ENCODE measurements around the gene ANKRD6.

ANKRD6 gene

DNA sequence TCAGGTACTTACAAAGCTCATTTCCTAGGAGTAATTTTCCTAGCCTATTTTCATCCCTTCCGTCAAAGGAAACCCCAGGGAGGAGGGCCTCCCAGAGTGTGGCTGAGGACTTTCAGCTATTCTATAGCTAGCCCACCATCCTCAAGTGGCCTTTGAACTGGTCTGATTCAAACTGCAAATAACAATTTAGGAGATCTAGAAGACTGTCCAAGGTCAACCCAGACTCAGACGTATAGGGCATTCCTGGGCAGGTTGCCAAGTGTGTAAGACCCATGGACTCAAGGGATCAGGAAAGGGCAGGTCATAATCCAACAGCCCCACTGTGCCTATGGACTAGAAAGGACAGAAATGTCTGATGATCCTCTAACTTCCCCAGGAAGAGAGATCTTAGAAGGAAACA, 18.7 kb upstream of the ANKRD6 start:
- no peak for DNase-seq

DNA sequence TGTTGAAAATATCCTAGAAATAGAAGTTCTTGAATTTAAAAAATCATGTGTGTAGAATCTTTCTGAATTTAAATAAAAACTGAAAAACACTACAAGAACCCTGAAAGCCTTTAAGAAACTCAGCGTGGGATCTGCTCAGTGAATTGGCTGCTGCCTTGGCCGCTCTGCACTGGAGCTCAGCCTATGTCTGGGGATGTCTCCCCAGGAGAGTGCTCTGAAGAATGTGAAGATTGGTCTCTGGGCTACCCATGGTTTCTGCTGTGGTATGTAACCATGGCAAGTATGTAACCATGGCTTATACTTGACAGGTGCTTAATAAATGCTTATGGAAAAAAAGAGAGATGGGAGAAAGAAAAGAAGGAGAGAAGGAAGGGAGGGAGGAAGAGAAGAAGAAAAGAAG, 17.8 kb upstream of the ANKRD6 start:
- no peak for DNase-seq

DNA sequence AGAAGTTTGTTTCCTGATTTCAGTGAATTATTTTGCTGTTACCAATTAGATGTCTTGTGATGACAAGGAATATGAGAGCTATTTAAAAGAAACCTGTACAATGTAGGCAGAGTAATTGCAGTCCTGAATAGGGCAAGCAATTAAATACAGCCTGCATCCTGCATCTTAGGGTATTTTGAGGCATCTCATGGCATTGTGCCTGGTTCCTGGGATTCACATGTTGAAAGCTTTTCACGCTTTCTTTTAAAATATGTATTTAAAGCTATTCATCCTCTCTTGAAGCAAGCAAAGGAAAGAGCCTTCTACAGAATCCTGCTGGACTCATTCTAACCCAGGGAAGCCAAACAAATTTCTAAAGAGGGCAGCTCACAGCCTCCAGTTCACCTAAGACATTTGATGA, 16.2 kb upstream of the ANKRD6 start:
- DNase-seq = no peak

DNA sequence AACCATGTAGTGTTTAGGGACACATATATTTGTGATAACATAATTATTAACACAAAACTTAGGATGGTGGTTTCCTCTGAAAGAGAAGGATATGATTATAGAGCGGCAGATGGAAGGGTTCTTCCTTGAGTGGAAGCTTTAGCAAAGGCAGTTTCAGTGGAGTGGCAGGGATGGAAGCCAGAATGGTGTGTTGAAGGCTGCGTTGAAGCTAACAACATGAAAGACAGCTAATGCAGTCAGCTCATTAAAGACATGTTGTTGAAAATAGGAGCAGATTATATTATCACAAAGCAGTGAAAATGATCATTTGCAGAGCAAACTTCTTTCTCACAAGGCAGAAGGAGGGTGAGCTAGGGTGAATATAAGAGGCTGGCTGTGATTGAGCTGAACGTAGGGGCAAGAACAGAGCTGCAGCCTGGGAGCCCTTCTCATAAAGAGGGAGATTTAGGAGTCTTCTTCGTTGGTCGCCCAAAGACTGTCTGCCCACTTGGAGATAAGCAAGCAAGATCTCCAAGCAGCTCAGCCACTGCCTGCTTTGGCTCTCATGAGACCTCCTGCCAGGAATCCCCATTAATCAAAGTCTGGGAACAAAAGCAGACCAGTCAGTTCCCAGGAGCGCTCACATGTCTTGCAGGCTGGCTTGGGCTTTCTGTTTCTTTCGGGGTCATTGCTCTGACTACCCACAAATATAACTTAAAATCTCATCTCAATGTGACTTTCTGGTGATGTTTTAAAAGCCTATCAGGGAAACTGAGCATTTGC, 2.6 kb upstream of the ANKRD6 start:
- no peak for DNase-seq

DNA sequence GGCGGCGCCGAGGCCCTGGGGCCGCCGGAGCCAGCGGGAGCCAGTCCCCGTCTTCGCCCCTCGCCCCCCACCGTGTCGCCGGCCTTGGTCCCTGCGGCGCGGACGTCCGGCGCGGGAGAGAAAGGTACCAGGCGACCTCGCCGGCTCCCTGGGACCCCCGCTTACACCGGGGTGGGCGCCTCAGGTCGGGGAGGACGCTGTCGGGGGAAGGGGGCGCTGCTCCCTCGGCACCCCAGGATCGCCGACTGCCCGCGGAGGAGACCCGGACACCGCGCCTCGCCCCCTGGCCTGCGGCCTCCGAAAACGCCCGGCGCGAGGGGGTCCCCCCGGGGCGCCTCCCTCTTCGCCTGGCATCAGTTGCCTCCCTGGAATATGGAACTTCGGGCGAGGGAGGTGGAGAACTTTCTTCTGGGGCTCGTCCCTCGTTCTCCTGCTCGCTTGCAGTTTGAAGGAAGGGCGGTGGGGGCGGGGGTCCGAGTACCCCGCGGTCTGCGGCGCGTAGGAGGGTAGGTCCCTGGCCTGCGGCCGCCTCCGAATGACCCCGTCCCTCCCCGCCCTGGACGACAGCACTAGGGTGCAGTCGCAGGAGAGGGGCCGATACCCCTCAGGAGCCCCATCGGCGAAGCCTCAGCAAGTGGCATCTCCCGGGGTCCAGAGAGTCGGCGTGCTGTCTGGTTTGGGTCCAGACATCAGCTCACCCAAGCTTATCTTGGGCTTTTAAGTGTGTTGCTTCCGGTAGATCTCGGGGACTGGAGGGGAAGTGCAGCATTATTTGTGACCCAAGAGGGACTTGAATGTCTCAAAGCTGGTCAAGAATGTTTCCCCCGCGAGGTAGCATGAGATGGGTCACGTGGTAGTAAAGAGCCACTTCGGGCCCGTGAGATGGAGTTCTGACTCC, 549 bp downstream of the ANKRD6 start:
- DNase-seq = peak; percentile 8

DNA sequence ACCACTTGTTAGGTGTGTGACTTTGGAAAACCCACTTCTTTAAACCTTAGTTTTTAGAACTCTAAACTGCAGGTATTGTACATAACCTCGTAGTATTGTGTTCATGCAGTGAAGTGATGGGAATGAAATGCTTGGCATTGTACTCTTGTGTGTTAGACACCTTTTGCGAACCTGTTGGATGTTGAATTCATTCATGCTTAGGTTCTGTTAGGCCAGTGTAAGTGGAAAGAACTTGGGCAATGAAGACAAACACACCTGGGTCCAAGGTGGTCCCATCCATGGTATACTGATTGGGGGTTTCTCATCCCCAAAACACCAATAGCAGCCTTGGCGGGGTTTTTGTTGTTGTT, 1.2 kb downstream of the ANKRD6 start:
- no peak for DNase-seq

DNA sequence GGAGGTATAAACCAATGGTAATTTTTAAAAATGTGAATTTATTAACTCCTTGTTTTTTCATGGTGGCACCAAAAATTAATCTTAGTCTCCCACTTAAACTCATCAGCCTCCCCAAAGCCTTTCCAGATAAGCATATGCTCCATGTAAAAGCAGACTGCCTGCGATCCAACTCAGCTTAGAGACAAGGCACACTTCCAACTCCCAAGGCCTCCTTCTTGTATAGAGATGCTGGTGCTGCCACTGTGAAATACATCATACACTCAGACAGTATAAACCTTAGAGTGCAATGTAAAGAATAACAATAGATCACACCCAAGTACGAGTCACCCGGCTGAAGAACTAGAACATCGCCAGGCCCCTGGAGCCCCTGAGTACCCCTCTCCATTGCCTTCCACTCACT, 2.0 kb downstream of the ANKRD6 start:
- no peak for DNase-seq

DNA sequence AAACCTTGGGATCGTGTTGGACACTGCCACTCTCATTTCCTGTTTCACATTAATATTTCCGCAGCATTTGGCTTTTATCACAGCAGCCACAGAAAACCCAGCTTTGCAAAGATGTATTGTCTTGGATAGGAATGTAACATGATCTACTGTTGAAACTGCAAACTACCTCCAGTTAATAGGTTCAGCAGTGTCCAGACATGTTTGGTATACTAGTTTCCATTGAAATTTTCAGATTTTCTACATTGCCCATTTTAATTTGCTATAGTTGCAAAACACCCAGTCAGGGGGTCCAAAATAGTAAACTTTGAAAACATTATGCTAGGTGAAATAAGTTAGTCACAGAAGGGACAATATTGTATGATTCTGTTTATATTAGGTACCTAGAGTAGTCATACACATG, 3.3 kb downstream of the ANKRD6 start:
- no peak for DNase-seq

DNA sequence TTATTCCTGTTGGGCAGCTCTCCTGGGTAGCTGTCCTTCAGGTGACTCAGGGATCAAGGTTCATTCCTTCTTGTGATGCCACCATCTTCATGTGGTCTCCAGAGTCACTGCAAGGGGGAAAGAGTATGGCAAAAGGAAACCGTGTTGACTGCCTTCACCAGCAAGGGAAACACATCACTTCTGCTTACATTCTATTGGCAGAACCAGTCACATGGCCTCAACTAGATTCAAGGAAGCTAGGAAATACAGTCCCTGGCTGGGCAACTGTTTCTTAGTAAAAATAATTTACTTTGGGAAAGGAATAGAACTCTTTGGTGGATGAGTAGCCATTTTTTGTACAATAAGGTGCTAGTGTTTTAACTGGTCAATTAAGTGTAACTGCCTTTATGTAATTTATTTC, 5.3 kb downstream of the ANKRD6 start:
- DNase-seq = no peak

DNA sequence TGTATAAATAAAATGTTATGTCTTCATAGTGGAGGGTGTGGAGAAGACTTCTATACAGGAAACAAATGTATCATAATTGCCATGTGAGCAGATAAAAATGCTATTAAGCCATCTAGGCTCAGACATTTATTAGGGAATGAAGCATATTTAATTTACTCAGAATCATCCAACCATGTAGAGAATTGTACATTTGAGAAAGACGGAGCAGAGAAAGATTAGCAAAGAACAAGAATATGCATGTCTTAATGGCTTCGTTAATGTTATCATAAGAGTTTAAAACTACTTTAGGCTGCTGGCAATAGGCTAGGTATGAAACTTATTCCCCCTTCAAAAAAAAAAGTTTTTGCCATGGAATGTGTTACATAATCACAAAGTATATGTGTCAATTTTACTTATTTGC, 6.1 kb downstream of the ANKRD6 start:
- no peak for DNase-seq

DNA sequence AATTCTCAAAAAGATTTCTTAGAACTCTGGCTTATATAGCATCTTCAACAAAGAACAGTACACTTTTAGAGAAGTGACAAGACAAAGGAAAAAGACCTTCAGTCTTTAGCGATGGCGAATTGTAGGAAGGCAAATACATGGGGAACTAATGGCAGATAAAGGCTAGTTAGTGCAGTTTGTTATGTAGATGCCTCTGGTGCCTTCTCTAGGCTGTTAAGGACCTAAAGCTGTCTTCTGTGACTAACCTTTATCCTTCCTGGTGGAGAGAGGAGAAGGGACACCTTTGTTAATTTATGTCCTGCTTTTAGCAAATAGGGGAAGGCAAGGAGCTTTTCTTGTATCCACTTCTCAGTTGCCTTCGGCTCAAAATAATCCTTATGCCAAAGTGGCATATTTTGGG, 7.2 kb downstream of the ANKRD6 start:
- no peak for DNase-seq

DNA sequence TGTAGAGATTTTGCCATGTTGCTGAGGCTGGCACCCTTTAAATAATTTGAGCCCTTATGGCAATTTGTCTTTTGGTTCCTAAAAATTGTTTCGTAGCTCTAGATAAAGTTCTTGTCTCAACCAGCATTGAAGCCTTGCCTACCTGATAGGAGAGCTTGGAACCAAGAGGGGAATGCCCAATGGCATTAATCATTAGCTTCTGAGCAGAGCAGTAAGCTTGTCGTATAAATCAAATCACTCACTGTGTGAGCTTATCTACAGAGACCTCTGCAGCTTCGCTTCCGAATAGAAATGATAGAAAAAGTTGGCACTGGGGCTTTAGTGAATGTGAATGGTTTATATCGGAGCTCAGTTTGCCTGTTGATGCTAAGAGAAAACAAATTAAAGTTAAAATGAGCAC, 10.7 kb downstream of the ANKRD6 start:
- DNase-seq = no peak

DNA sequence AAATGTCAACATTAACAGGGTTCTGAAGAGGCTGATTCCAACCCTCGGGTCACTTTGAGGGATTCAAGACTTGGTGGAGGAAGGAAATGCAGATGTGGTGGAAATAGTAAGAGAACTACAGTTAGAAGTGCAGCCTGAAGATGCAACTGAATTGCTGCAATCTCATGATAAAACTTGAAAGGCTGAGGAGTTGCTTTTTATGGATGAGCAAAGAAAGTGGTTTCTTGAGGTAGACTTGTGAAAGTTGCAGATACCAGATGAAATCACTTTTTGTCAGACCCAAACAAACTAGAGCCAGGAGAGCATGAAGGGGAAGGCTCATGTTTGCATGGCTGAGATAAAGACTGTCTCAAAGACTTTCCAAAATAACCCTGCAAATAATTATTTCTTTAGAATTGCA, 16.2 kb downstream of the ANKRD6 start:
- no peak for DNase-seq

DNA sequence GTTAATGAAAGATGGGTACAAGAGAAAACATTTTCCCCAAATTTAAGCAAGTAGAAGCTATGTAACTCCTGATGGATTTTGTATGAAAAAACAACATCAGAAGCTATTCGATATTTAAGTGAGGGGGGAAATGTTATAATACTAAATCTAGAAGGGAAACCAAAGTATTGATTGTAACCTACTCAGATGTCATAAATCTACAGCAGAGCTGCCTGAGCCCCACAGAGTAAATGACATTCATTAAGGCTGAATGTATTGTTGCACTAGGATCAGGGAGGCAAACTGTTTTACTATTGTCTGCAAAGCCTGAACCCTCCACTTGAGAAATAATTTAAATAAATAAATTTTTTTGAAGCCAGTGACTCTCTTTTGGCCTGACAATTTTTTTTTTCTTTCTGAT, 19.3 kb downstream of the ANKRD6 start:
- no peak for DNase-seq

DNA sequence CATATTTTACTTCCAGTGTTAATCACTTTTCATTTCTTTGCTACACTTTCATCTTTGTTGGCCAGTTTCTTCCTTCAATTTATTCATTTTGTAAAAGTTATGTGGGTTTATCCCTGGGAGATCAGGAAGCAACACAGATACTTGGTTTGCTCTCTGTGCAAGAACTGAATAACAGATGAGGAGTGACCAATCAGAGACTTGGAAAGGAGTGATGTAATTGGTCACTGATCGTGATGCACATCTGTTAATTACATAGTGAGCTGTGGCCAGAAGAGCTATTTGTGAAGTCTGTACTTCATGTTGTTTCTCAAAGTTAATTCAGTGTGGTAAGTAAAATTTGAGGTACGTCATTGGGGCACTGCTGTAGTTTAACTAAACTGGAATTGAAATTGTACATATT, 21.3 kb downstream of the ANKRD6 start:
- DNase-seq = no peak

DNA sequence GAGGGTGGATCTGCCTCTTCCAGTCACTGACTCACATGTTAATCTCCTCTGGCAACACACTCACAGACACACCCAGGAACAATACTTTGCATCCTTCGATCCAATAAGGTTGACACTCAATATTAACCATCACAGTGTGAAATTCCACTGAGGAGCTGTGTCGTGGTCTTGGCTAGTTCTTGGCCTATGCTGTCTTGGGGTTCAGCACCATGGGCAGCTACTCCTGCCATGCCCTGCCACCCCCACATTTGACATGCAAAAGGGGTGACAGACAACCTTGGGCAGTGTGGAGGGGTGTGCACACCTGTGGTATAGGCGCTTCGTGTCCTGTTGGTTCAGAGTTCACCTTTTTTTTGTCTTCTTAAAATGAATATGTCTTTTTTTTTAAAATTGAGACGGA, 25.8 kb downstream of the ANKRD6 start:
- no peak for DNase-seq

DNA sequence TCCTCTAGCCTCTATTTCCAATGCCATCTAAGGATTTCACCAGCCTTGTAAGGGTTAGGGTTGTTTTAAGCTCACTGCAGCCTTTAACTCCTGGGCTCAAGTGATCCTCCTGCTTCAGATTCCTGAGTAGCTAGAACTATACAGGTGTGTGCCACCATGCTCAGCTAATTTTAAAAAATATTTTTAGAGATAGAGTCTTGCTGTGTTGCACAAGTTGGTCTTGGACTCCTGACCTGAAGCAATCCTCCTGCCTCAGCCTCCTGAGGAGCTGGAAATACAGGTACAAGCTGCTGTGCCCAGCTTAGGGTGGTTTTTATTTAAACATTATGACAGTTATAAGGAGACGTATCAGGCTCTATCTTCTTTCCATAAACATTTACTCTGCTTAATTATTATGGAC, 26.5 kb downstream of the ANKRD6 start:
- no peak for DNase-seq

DNA sequence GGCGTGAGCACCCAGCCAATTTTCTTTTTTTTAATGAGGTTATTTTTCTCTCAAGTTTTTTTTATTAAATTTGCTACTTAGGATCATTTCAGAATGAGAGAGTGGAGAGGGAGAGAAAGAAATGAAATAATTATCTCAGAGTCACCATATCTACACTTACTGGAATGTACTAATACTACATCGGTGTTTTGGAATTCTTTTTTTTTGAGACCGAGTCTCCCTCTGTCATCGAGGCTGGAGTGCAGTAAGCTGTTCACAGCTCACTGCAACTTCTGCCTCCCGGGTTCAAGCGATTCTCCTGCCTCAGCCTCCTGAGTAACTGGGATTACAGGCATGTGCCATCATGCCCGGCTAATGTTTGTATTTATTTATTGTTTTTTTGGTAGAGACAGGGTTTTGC, 27.8 kb downstream of the ANKRD6 start:
- no peak for DNase-seq

DNA sequence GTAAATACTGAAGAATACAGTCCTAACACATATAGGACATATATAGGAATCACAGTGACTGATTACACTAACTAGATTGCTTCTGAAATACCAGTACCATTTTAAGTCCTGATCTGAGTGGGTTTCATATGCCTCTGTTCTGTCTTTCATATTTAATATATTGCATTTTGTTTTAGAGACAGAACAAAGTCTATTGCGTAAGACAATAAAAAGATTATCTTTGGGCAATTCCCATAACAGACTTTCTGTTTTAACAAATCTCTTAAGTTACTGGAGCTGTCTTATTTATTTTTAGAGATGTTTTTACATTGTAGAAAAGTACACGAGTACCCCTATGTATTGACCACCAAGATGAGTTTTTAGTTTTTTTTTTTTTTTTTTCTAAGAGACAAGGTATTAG, 29.6 kb downstream of the ANKRD6 start:
- DNase-seq = no peak

DNA sequence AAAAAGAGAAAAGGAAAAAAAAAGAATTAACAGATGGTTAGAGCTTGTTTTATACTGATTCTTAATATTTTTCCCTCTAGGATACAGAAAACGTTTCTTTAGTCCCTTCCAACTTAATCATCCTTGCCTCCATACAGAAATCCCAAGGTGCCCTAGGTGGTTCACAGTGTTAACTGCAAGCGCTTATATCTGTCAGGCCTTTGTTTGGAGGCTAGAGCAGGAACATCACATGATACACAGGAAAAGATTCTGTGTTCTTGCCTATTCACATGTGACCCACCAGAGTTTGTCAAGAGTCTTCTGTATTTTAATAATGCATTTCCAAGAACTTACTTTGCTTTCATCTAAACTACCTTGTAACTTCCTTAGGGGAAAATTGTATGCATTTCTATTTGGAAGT, 31.3 kb downstream of the ANKRD6 start:
- no peak for DNase-seq

DNA sequence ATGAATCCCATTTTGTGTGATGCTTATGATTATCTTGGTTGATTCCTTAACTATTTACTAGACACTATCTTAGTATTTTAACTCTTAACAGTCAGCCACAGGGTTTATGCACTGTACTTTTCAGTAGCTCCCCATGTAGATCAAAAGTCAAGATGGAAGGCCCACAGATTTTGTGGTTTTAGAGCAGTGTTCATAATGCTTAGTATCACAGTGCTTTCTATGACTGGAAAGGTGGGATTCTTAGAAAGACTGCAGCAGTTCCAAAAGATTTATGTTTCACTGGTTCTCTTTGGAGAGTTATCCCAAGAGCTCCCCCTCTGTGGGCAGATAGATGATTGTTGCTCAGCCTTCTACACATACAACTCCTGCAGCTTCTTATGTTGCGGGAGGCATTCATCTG, 34.5 kb downstream of the ANKRD6 start:
- DNase-seq = no peak

DNA sequence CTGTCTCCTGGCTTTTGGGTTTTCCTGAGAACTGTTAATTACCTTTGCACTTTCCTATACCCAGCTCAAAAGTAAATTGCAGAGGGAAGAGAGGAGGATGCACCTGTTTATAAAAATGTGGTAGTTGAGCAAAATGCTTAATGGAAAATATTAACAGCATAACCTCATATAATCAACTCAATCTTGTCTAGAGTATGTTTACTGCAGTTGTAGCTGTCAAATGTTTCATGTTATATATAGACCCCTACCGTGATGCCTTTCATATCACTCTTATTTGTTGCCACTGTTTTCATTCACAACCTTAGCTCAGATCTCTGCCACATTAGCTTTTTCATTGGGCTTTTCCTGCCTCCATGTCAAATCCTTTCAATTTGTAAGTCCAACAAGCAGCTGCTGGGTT, 36.0 kb downstream of the ANKRD6 start:
- no peak for DNase-seq

DNA sequence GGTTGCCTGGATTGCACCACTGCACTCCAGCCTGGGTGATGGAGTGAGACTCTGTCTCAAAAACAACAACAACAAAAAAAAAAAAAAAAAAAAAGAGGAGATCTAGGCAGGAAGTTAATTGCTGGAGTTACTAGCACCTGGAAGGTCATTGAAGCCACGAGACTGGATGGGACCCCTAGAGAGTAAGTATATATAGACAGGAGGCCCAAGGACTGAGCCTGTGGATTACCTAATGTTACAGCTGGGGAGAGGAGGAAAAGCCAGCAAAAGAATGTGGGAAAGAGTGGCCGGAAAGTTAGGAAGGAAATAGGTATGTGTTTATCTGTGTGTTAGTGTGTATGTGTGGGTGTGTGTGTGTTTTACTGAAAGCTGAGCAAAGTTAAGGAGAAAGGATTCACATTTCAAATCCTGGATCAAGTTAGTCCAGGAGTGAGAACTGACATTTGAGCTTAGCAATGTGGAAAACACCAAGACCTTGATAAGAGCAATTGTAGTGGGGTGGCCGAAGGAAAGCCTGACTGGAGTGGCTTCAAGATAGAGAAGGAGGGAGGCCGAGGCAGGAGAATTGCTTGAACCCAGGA, 38.4 kb downstream of the ANKRD6 start:
- no peak for DNase-seq

DNA sequence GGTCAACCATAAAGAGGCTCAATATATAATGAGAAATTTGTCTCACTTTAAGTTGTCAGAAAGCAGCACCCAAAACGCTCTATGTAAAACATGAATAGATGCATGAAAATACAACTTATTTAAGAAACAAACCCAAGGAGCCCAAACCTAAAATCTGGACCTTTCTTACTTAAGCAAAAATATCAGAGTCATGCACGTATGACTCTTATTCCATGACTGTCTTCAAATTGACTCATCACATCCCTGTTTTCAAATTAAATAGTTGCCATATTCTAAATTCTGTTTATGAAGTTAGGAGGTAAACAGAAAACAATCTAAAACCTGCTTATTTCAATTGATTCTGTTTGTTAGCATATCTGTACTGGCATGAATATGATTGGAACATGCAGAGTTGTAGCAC, 42.1 kb downstream of the ANKRD6 start:
- no peak for DNase-seq

All from CD4-positive, alpha-beta T cell treated with Interferon gamma for 1 hour (primary cell).